Esophagus squamous epithelium (tissue), 4 donors: Measurements from ENCODE around the gene FAAP100.

ENCODE experiments used
- CTCF ChIP-seq, 6 experiments: fragments of 450-650 bp in 4 of 6; fragments of 200-600 bp in 2 of 6; sonication (generic) in 2 of 6; IDR thresholded peaks; one replicate each; pipeline ENCODE4 v1.5.1; 2016 to 2019; ENCODE audit warnings: antibody characterized with exemption in 6 of 6, mild to moderate bottlenecking in 4 of 6, moderate library complexity in 4 of 6
- POLR2A ChIP-seq, 4 donors: fragments of 450-650 bp; IDR thresholded peaks; one replicate each; pipeline ENCODE4 v1.6.1; 2017; ENCODE audit warnings: antibody characterized with exemption in 4 of 4, mild to moderate bottlenecking in 4 of 4, moderate library complexity in 3 of 4

GRCh38 chr17:81528651-81529436 lies 23.3 kb downstream of the FAAP100 start:
- TF ChIP-seq CTCF (IDR thresholded peaks at IDR 0.05) (no peak), POLR2A (IDR thresholded peaks at IDR 0.05) (no peak)
